Hepatocyte (in vitro differentiated cells): ENCODE data around the gene SPO11. TPM values are rescaled to one million over a fixed set of nuclear protein-coding genes. Genes with fewer than 3 reads are reported as not detected.

ENCODE experiments used
- DNase-seq: peaks from one replicate; pipeline ENCODE4 v3.0.0-alpha.2; 2016; ENCODE audit warnings: low spot score
- H2AFZ ChIP-seq: fragments of 200-600 bp; sonication (generic); 2 replicates; pipeline ENCODE4 v1.6.0; 2016; ENCODE audit warnings: antibody characterized with exemption, mild to moderate bottlenecking
- H3K27ac ChIP-seq: fragments of 200-600 bp; sonication (generic); 2 replicates; pipeline ENCODE4 v1.5.1; 2016; ENCODE audit warnings: mild to moderate bottlenecking
- H3K27me3 ChIP-seq: fragments of 200-600 bp; sonication (generic); 2 replicates; pipeline ENCODE4 v1.6.1; 2016
- H3K36me3 ChIP-seq: fragments of 200-600 bp; sonication (generic); replicated peaks from 2 replicates; pipeline ENCODE4 v1.5.1; 2016; ENCODE audit warnings: low read depth; ENCODE audit not compliant: insufficient read depth
- H3K4me1 ChIP-seq: fragments of 200-600 bp; sonication (generic); 2 replicates; pipeline ENCODE4 v1.5.1; 2016; ENCODE audit warnings: mild to moderate bottlenecking, moderate library complexity; ENCODE audit not compliant: insufficient read depth
- H3K4me2 ChIP-seq: fragments of 200-600 bp; sonication (generic); 2 replicates; pipeline ENCODE4 v1.6.0; 2016
- H3K4me3 ChIP-seq: fragments of 200-600 bp; sonication (generic); 2 replicates; pipeline ENCODE4 v1.5.1; 2016; ENCODE audit warnings: mild to moderate bottlenecking
- H3K79me2 ChIP-seq: fragments of 200-600 bp; sonication (generic); 2 replicates; pipeline ENCODE4 v1.6.0; 2017; ENCODE audit warnings: mild to moderate bottlenecking
- H3K9me2 ChIP-seq: fragments of 200-600 bp; sonication (generic); replicated peaks from 2 replicates; pipeline ENCODE4 v1.6.0; 2017; ENCODE audit warnings: mild to moderate bottlenecking; ENCODE audit not compliant: insufficient read depth
- H3K9me3 ChIP-seq: fragments of 200-600 bp; sonication (generic); 2 replicates; pipeline ENCODE4 v1.5.1; 2016; ENCODE audit warnings: low read depth, mild to moderate bottlenecking
- H4K20me1 ChIP-seq: fragments of 200-600 bp; sonication (generic); 2 replicates; pipeline ENCODE4 v1.6.0; 2016; ENCODE audit warnings: mild to moderate bottlenecking; ENCODE audit not compliant: insufficient read depth, poor library complexity, severe bottlenecking
- CTCF ChIP-seq: fragments of 200-600 bp; sonication (generic); IDR thresholded peaks from 2 replicates; pipeline ENCODE4 v1.5.1; 2016; ENCODE audit warnings: antibody characterized with exemption, mild to moderate bottlenecking; ENCODE audit not compliant: poor library complexity
- EZH2 ChIP-seq: fragments of 200-600 bp; sonication (generic); IDR thresholded peaks from 2 replicates; pipeline ENCODE4 v1.6.1; 2016; ENCODE audit warnings: antibody characterized with exemption, mild to moderate bottlenecking, borderline replicate concordance
- EZH2phosphoT487 ChIP-seq: fragments of 200-600 bp; sonication (generic); IDR thresholded peaks from one replicate; pipeline ENCODE4 v1.6.1; 2018; ENCODE audit warnings: antibody characterized with exemption, mild to moderate bottlenecking, low read depth, moderate library complexity; ENCODE audit not compliant: unreplicated experiment, severe bottlenecking
- WGBS: methylation state at CpG from one replicate; pipeline ENCODE4 v1.1.6; 2016; ENCODE audit warnings: low lambda C conversion rate; ENCODE audit errors: missing lambda C conversion rate; 5-methylcytosine and 5-hydroxymethylcytosine counted together
- polyA plus RNA-seq: library from polyadenylated mRNA; unstranded; fragments of >200 nt; fragmentation: Nextera tagmentation; extraction: Ambion mirVana; gene quantifications from 2 replicates; pipeline ENCODE4 v1.2.1, GENCODE V29; 2016
- total RNA-seq: library from RNA; depleted of rRNA; stranded (reverse); fragments of >200 nt; gene quantifications from 2 replicates; pipeline ENCODE4 v1.2.3, GENCODE V29; 2014

Gene SPO11
- total and polyA plus RNA-seq, 2 experiments from 2014 or later: not detected

- Histone ChIP-seq H3K9me2 (no peaks in the 10 kb centered on the region), H3K4me2 (peak overlapping the region; percentile 43), H3K79me2 (no peaks in the 10 kb centered on the region), H3K27me3 (no peaks in the 10 kb centered on the region), H3K4me1 (peaks cover 23% of the 10 kb centered on the region), H3K9me3 (no peaks in the 10 kb centered on the region), H4K20me1 (no peaks in the 10 kb centered on the region), H3K36me3 (no peaks in the 10 kb centered on the region), H3K27ac (no peak overlapping the region), H3K4me3 (no peak overlapping the region), H2AFZ (no peak overlapping the region)
- TF ChIP-seq CTCF (no peak), EZH2 (no peak), EZH2phosphoT487 (no peak)
- no peak for DNase-seq
- WGBS: 82% methylated on average over 6 of the region's 6 CpGs
Measured at GRCh38 chr20:57287901-57288300, 41.7 kb upstream of the SPO11 start.

- H3K4me3 ChIP-seq: no peak overlapping the region
- no peaks in the 10 kb centered on the region for H3K9me3 ChIP-seq
- H2AFZ ChIP-seq: no peak overlapping the region
- TF ChIP-seq CTCF (no peak), EZH2 (no peak), EZH2phosphoT487 (no peak)
- no peaks in the 10 kb centered on the region for H3K36me3 ChIP-seq
- peaks cover 18% of the 10 kb centered on the region for H3K4me1 ChIP-seq
- H4K20me1 ChIP-seq: no peaks in the 10 kb centered on the region
- no peaks in the 10 kb centered on the region for H3K9me2 ChIP-seq
- H3K79me2 ChIP-seq: no peaks in the 10 kb centered on the region
- no peak overlapping the region for H3K4me2 ChIP-seq
- 70% methylated on average over 16 of the region's 16 CpGs for WGBS
- no peaks in the 10 kb centered on the region for H3K27me3 ChIP-seq
- no peak for DNase-seq
- no peak overlapping the region for H3K27ac ChIP-seq
Measured at GRCh38 chr20:57288651-57289277, 40.8 kb upstream of the SPO11 start.

- TF ChIP-seq CTCF (no peak), EZH2phosphoT487 (no peak), EZH2 (no peak)
- H3K9me2 ChIP-seq: no peaks in the 10 kb centered on the region
- no peak overlapping the region for H3K4me2 ChIP-seq
- 77% methylated on average over 8 of the region's 8 CpGs for WGBS
- H3K36me3 ChIP-seq: no peaks in the 10 kb centered on the region
- no peaks in the 10 kb centered on the region for H3K9me3 ChIP-seq
- DNase-seq: no peak
- peaks cover 16% of the 10 kb centered on the region for H3K4me1 ChIP-seq
- H3K4me3 ChIP-seq: no peak overlapping the region
- H4K20me1 ChIP-seq: no peaks in the 10 kb centered on the region
- H3K79me2 ChIP-seq: no peaks in the 10 kb centered on the region
- no peaks in the 10 kb centered on the region for H3K27me3 ChIP-seq
- no peak overlapping the region for H3K27ac ChIP-seq
- H2AFZ ChIP-seq: no peak overlapping the region
Measured at GRCh38 chr20:57289391-57290177, 40.0 kb upstream of the SPO11 start.
